Amygdala (tissue), 56 donors: Measurements from ENCODE around the gene MISP3.

Experiments
- DNase-seq, 56 donors: peaks; one replicate each; lab custom pipeline; 2025; lab: John Stamatoyannopoulos, UW

Gene MISP3

GRCh38 chr19:14116918-14117578, 44.5 kb downstream of the MISP3 start:
- peak in 21 of 56 donors; percentile 9 to 52 (median 35) for DNase-seq

DNA sequence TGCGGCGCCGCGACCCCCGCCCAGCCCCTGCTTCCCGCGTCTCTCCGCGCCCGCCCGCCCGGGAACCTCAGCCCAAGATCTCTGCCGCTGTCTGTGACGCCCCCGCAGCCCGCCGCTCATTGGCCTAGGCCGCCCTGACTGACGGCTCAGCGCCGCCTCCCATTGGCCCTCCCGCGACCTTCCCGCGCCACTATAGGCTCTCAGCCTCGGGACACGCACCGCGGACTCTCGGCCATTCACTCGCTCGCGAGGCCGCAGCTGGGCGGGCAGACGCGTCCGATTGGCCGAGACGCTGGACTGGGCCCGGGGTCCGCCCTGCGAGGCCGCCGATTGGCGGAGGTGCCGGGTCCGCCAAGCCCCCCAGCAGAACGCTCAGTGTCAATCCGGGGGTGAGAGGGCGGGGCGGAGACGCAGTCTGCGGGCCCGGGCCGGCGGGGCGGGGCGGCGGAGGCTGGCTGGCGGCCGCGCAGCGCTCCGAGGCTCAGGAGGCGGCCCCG, 45.1 kb downstream of the MISP3 start, which contains the start of gene PRKACA:
TSS of gene PRKACA (minus strand) at position 95 of the 497 bp plus-strand sequence. CDS start 215 bp downstream, outside the sequence.
- DNase-seq, result peak; percentile 59 to 100 (median 99)

- DNase-seq, result peak in 52 of 56 donors; percentile 37 to 91 (median 72)
Measured at GRCh38 chr19:14118165-14119051, 45.8 kb downstream of the MISP3 start.

DNA sequence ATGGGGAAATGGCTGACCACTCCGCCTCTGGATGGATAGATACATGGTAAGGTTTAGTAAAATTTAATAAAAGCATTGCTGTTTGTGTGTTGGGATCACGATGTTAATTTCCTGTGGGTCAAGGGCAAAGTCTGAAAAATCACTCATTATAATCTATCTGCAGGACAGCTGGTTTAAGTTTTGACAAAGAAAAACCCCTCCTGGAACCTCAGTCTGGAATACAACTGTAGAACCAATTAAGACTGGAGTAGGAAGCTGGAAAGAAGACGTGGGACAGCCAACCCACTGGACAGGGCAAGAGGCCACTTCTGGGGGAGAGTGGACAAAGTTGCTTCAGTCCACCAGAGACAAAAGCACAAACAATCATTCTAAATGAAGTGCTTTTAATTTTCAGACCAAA, 46.6 kb downstream of the MISP3 start:
- DNase-seq, result no peak

DNA sequence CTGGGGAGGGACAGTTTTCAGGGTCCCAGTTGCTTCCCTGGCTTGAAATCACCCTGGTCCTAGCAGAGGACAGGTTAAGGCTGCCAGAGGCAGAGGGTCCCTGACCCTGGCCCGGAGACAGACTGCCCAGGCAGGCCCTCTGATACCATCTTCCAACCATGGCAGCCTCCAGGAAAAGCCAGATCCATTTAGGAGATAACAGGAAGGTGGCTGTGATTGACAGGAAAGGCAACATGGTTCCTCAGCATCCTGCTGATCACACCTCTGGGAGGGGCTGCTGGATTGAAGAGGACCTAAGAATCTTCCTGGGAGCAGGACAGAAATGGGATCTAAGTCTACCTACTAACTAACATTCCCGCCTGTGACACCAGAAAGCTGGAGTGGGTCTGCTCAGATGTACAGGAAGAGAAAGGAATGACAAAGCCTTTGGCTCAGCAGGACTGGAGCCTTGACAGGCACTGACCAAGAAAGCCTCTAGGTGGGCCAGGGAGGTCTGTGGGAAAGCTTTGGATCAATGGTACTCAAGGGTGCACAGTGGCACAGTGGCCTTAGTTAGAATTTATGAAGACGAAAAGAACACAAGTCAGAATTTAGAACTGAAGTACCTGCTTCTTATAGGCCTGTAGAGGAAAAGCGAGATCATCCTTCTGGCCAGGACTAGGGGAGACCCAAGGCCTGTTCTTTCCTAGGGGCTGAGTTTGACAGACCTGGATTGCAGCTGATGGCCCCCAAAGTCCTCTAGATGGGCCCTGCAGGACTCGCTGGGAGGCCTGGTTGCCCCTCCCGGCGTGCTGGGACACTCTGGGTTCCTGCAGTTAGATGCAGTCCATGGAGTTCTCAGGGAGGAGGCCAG, 47.3 kb downstream of the MISP3 start:
- no peak for DNase-seq

GRCh38 chr19:14120497-14120780, 47.9 kb downstream of the MISP3 start:
- no peak for DNase-seq

DNA sequence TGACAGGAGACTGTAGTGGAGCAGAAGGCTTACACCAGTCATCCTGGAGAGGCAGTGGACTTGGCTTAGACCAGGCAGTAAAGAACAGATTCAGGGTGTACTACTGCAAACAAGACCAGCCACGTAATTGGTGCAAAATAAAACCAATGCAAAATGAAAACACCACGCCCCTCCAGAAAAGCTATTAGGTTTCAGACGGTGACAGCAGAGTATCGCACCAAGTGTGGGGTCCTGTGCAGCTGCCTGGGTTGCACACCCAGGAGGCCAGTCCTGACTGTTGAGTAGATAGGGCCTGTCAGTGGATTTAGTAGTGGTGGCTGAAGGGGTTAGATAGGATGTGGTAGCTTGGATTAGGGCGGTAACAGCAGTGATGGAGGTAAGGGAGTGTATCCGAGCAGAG, 50.3 kb downstream of the MISP3 start:
- DNase-seq, result no peak
